22Rv1 (cell line): ENCODE measurements around the gene OSTM1.

Experiments
- ZFX ChIP-seq: fragments of 450-650 bp; IDR thresholded peaks from 2 replicates; pipeline ENCODE4 v1.6.1; 2017; ENCODE audit warnings: antibody characterized with exemption, borderline replicate concordance
- TF ChIP-seq, protein P1 (sequence below): fragments of 450-650 bp; IDR thresholded peaks from 2 replicates; pipeline ENCODE4 v1.5.1; 2017; ENCODE audit warnings: mild to moderate bottlenecking

- TF ChIP-seq, protein P1, sequence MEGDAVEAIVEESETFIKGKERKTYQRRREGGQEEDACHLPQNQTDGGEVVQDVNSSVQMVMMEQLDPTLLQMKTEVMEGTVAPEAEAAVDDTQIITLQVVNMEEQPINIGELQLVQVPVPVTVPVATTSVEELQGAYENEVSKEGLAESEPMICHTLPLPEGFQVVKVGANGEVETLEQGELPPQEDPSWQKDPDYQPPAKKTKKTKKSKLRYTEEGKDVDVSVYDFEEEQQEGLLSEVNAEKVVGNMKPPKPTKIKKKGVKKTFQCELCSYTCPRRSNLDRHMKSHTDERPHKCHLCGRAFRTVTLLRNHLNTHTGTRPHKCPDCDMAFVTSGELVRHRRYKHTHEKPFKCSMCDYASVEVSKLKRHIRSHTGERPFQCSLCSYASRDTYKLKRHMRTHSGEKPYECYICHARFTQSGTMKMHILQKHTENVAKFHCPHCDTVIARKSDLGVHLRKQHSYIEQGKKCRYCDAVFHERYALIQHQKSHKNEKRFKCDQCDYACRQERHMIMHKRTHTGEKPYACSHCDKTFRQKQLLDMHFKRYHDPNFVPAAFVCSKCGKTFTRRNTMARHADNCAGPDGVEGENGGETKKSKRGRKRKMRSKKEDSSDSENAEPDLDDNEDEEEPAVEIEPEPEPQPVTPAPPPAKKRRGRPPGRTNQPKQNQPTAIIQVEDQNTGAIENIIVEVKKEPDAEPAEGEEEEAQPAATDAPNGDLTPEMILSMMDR: no peak
- TF ChIP-seq ZFX: no peak
Observed at GRCh38 chr6:108005961-108006360, 68.6 kb downstream of the OSTM1 start.
